ENCODE data around the gene ARID1A. TPM values are rescaled to one million over a fixed set of nuclear protein-coding genes. Genes with fewer than 3 reads are reported as not detected.
A peak's percentile ranks its signal among the peaks of the same experiment; 100 is the strongest.

ARID1A gene
- total and polyA plus RNA-seq, 9 of the 15 experiments (the other 6 are each of a cell fraction or from before 2014, with no cell fraction given) = 8.3 to 88.3 (median 22.5) TPM

GRCh38 chr1:26787706-26788514, 92.1 kb downstream of the ARID1A start, which contains the start of gene PIGV (continued):
- TF ChIP-seq PKNOX1 (IDR thresholded peaks at IDR 0.05) (no peak), HOXB6 (CRISPR knock-in tag; IDR thresholded peaks at IDR 0.05; ENCODE audit: borderline replicate concordance) (no peak), ZBTB43 (CRISPR knock-in tag; IDR thresholded peaks at IDR 0.05) (peak; percentile 3; the same call in 1 of the 2 replicates), CTBP1 (IDR thresholded peaks at IDR 0.05; ENCODE audit: borderline replicate concordance) (peak; percentile 63; the same call in 1 of the 2 replicates), KLF13 (tag; IDR thresholded peaks at IDR 0.05; ENCODE audit: borderline replicate concordance, low read depth) (peak; percentile 89; the same call in 1 of the 2 replicates), KDM5B (IDR thresholded peaks at IDR 0.05; ENCODE audit: insufficient replicate concordance, low read depth, low read length) (peak; percentile 71), NCOR1 (IDR thresholded peaks at IDR 0.05) (no peak; the same call in 1 of the 2 replicates), HDAC8 (tag; IDR thresholded peaks at IDR 0.05) (0 out of 2 replicates have a peak, but pooled peaks have one; percentile 4), ETV1 (tag; conservative IDR thresholded peaks at IDR 0.05; ENCODE audit: low read depth) (peak; percentile 94), ZNF143 (CRISPR knock-in tag; IDR thresholded peaks at IDR 0.05) (peak; percentile 49), EP300 (IDR thresholded peaks at IDR 0.05; ENCODE audit: low read length) (no peak), EP400 (IDR thresholded peaks at IDR 0.05) (peak; percentile 86), ZC3H11A (IDR thresholded peaks at IDR 0.05; ENCODE audit: low read depth, low read length) (peak; percentile 58; the same call in 1 of the 2 replicates), ZBTB2 (IDR thresholded peaks at IDR 0.05) (peak; percentile 30; the same call in 1 of the 2 replicates), ZNF436 (CRISPR knock-in tag; IDR thresholded peaks at IDR 0.05) (no peak), ZNF518B (CRISPR knock-in tag; IDR thresholded peaks at IDR 0.05) (no peak), SIN3B (IDR thresholded peaks at IDR 0.05; ENCODE audit: low read depth) (peak; percentile 61)

Data from K562 (cell line).